H54 (cell line): Measurements from ENCODE around the gene TOX3.

Experiments
- DNase-seq: peaks from one replicate; pipeline ENCODE4 v3.0.0; 2011; ENCODE audit warnings: low spot score, mixed read lengths; ENCODE audit not compliant: insufficient read length
- FAIRE-seq: peaks from 3 replicates; lab custom pipeline; 2011; peaks lifted over from hg19 to GRCh38; lab: Jason Lieb, UNC
- POLR2A ChIP-seq: IDR thresholded peaks from 2 replicates; pipeline ENCODE4 v1.6.1; 2011; ENCODE audit warnings: low read depth, mild to moderate bottlenecking, low read length

The TOX3 gene

DNA sequence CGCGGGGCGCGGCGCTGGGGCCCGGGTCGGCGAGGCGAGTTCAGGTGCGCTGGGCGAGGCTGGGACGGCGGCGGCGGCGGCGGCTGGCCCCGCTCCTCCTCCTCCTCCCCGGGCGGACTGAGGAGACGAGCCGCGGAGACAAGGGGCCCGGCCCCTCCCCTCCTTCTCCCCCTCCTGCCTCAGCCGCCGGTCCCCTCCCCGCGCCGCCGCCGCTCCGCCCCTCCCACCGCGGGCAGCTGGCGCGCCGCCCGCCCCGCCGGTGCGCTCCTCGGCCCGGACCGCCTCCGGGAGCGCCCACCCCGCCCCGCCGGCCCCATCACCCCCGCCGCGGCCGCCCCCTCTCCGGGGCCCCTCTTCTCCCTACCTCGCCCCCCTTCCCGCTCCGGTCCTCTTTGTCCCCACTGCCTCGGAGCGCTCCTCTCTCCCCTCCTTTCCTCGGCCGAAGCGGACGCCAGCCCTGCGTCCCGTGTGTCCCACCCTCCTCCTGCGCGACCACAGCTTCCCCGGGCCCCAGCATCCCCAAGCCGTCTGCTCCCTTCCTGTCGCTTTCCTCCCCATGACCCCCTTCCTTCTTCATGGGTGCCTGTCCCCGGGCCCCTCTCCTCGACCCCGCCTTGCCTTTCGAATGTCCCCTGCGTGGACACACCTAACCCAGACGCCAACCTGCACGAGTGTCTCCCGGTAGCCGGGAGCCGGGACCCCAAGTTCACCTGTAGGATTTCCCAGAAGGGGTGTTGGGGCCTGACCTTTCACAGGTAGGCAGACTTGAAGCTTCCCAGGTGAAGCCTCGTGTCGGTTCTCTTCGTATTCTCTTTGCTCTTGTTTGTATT lies at the start of gene TOX3:
TSS of gene TOX3 (minus strand) at position 140 of the 830 bp plus-strand sequence. CDS start 420 bp downstream, outside the sequence.
- FAIRE-seq (no peak), DNase-seq (no peak)
- no peak for TF ChIP-seq POLR2A

DNA sequence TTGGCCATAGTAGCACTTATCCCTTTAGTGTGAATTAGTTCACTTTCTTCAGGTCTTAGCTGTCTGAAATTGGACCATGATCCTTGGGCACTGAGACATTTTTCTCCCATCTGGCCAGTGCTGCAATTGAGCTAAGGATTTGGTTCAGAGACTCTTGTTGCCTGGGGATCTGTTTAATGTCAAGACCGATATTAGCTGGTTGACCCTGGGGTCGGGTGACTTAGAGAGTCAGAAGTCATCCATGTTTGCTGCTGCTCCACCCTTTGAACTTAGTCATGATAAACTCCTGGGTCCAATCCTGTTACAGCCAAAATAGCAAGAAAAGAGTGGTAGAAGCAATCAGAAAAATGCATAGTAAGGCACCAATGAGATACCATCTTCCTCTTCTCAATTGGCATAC lies 45.8 kb upstream of the TOX3 start:
- DNase-seq (no peak), FAIRE-seq (no peak)
- no peak for TF ChIP-seq POLR2A

DNA sequence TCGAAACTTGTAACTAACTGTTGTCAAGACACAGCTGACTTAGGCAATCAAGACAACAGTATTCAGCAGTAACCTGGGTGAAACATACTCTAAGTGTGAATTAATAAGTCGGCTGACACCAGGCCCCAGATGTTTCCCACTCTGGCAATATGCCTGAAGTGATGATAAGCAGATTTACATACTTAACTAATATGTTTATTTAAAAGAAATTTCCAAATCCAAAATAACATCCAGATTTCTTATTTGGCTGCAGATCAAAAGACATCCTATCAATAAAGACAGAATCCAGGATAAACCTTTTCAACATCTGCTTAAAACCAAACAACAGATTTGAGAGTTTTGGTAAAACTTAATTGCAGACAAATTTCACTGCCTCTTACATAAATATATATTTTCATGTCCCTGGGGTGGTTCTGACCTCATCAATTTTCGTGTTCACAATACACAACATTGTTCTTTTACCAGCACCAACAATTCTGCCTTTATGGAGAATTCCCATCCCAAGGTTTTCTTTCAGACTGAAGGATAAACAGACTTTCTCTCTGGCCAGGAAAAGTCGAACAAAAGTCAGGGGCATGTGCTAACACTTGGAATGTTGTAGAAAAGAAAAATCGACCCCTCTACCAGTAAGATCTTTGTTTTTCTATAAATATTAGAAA lies 45.1 kb upstream of the TOX3 start:
- no peak for TF ChIP-seq POLR2A
- FAIRE-seq, result no peak
- DNase-seq, result no peak

DNA sequence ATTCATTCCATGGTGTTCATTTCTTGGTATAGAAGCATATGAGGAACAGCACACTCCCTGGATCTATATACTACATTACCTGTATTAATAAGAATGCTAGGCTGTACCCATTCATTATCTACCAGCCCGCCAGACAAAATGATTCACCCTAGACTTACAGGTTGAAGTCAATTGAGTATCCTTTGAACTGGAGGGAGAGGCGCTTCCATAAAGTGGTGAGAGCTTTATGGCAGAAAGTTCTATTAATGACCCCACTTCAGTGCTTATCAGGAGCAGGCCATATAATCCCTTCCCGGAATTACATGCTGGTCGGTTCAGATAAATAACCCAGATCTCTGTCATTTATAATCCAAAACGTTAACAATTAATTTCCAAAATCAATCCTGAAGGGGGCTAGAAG lies 44.5 kb upstream of the TOX3 start:
- no peak for TF ChIP-seq POLR2A
- DNase-seq (no peak), FAIRE-seq (no peak)

DNA sequence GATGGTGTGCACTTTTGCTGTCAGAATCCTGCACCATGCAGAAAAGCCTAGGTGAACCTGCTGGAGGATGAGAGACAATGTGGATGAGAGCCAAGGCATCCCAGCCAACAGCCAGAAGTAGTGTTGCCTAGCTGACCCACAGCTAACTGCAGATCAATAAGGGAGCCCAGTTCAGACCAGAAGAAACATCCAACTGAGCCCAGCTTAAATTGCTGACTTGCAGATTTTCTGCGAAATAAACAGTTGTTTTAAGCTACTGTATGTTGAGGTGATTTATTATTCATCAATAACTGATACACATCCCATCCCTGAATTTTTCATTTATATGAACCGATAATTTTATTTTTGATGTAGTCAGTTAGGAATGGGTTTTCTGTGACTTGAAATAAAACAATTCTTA lies 39.2 kb upstream of the TOX3 start:
- no peak for TF ChIP-seq POLR2A
- DNase-seq (no peak), FAIRE-seq (no peak)

DNA sequence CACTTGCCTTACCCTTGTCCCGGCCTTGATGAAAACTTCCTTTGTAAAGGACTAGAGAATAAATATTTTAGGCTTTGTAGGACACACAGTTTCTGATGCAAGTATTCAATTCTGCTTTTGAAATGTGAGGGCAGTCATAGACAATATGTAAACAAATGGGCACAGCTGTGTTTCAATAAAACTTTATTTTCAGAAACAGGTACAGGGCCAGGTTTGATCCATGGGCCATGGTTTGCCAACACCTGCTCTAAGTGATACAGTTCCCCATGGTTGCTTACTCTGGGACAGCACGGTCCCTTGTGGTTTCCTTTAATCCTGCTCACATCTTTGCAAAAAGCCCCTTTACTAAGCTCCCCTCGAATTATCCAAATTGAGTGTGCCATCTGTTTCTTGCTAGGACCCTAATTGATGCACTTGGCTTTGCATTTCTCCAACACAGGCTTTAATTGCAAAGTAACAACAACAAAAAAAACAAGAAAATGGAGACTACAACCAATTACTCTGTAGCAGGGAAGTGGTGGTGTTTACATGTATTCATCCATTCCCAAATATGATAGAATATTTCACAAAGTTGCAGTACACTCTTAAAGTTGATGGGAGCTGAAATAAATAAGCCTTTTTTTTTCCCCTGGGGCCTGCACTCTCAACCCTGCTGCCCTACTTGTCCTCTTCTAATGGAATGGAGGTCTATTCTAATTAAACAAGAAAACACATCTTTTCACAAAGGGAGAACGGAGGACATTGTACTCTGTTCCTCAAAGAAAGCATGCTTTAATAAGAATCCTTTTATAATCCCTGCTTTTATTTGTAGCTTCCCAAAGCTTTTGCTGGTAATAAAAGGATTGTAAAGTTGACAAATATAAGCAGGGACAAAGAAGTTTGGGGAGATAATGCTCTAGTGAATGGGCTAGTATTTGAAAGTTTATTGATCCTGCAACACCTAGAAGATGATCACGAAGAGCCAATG lies 37.7 kb upstream of the TOX3 start:
- FAIRE-seq (no peak), DNase-seq (no peak)
- TF ChIP-seq POLR2A, result no peak

DNA sequence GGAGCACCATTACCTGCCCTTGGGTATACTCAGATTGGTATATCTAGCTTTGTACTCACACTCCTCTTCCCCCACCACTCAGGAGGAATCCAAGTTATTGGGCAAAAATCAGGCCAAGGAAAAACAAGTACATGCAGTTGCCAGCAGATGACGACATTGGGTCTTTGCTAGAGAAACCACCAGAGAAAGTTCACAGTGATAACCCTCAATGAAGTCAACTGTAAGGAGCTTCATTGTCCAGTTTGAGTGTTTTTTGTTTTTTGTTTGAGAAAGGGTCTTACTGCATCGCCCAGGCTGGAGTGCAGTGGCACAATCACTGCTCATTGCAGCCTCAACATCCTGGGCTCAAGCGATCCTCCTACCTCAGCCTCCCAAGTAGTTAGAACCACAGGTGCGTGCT lies 34.6 kb upstream of the TOX3 start:
- FAIRE-seq, result no peak
- no peak for TF ChIP-seq POLR2A

DNA sequence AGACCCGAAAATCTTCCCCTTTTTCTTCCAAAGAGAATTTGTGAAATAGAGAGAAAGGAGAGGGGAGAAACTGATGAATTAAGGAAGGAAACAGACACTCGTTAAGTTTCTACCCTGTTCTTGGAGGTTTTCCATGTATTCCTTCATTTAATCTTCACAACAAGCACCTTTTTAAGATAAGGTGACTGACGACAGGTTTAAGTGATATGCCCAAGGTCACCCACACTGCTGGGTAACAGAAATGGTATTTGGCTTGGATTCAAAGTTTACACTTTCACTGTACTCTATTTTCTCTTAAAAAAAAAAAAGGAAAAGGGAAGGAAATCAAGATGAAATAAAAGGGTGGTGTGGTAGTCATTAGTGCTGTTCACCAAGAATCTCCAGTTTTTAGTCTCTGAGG lies 33.5 kb upstream of the TOX3 start:
- DNase-seq, result no peak
- no peak for TF ChIP-seq POLR2A
- FAIRE-seq, result no peak

More for the DNA sequence above, 34.6 kb upstream of the TOX3 start:
- no peak for DNase-seq

DNA sequence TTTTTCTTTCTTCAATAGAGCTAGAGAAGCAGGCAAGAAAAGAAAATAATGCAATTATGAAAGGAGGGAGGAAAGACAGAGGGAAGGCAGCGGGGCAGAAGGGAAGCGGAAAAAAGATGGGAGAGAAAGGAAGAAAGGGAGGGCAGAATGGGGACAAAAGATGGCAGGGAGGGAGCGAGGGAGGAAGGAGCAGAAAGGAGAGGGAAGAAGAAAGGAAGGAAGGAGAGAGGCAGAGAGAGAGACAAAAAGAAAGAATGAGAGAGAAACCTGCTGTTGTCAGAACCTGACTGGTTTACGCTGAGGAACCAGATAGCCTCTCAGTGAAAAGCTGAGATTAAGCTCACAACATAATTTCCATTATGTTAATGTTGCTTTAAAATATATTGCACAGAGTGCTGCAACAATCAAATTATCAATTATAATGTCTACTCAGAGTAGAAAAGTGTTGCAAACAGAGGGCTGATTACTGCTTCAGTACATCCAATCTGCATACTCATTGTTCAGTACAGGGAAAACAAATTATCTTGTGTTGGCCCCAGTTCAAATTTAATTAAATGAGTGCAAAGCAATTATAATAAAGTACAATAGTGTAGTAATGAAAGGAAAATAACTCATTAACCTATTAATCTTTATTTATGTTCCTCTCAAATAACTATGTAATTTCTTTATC lies 32.0 kb upstream of the TOX3 start:
- TF ChIP-seq POLR2A, result no peak
- no peak for DNase-seq
- no peak for FAIRE-seq

DNA sequence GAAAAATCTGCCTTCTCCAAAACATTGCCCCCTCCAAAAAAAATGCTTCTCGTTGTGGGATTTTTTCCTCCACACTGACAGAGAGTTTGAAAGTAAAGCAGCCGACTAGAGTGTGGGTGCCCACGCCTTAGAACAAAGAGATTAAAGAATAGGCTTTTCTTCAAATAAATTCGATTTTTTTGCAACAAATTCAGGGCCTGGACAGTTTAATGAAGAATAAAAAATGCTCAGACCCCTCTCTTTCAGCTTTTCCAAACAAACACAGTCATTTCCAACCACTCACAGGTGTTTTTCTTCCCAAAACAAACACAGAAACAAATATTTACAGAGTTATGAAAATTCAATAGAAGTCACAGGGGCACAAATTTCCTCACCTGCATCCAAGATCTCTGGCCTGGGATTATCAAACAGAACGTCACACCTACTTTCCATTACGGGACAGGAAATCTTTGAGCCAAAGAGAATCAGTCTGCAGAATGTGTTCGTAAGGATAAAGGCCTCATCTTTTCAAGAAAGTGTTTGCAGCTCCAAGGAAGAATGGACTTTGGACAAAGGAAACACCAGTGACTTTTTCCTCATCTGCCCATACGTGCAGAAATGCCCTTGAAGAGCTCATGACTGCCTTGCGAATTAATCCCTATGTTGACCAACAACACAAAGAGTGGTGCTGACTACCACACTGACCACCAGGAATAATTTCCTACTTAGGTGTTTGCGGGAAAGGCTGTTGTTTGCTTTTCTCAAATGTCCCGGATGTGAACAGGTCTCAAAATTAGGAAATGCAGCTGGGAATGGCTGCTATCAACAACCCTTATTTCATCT lies 31.3 kb upstream of the TOX3 start:
- TF ChIP-seq POLR2A, result no peak
- FAIRE-seq, result no peak
- DNase-seq, result no peak

DNA sequence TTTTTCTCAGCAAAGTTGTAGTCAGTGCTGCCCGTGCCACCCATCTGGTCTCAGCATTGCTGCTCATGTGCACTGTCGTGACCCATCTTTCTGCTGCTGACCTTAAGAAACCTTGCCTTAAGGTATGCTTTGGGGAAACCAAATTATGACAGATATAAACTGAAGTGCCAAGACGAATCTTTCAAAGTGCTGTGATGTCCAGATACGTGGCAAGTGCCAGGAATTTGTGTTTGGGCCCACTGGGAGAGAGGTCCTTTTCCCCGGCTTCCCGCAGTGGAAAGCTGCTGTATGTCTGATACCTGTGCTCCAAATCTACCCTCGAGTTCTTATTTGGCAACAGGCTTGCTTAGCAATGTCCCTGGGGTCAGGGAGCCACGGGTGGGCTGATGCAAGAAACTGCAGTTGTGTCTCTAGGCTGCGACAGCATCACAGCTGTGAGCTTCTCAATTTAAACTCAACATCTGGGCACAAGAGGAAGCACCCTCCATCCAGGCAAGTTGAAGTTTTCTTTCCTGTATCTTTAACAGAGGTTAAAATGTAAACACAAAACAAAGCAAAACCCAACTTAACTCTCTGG lies 30.3 kb upstream of the TOX3 start:
- DNase-seq (no peak), FAIRE-seq (no peak)

More for the DNA sequence above, 30.3 kb upstream of the TOX3 start:
- TF ChIP-seq POLR2A, result no peak
